Hepatocyte (in vitro differentiated cells): Measurements from ENCODE around the gene TNFRSF6B.

Experiments
- CTCF ChIP-seq: fragments of 200-600 bp; sonication (generic); IDR thresholded peaks from 2 replicates; pipeline ENCODE4 v1.5.1; 2016; ENCODE audit warnings: antibody characterized with exemption, mild to moderate bottlenecking; ENCODE audit not compliant: poor library complexity
- EZH2 ChIP-seq: fragments of 200-600 bp; sonication (generic); IDR thresholded peaks from 2 replicates; pipeline ENCODE4 v1.6.1; 2016; ENCODE audit warnings: antibody characterized with exemption, mild to moderate bottlenecking, borderline replicate concordance
- EZH2phosphoT487 ChIP-seq: fragments of 200-600 bp; sonication (generic); IDR thresholded peaks from one replicate; pipeline ENCODE4 v1.6.1; 2018; ENCODE audit warnings: antibody characterized with exemption, mild to moderate bottlenecking, low read depth, moderate library complexity; ENCODE audit not compliant: unreplicated experiment, severe bottlenecking

- no peak for TF ChIP-seq CTCF
- no peak for TF ChIP-seq EZH2phosphoT487
- TF ChIP-seq EZH2 = no peak
Measured at GRCh38 chr20:63698739-63699465, 2.5 kb downstream of the TNFRSF6B start.
